Retina (tissue), 1 donor: ENCODE measurements around the gene MEI1.
A peak's percentile ranks its signal among the peaks of the same experiment; 100 is the strongest.

ENCODE experiments used
- DNase-seq: peaks from one replicate; pipeline ENCODE4 v3.0.0-alpha.2; 2016

Gene MEI1

GRCh38 chr22:41746567-41747400, 47.5 kb downstream of the MEI1 start:
- DNase-seq = peak; percentile 71

GRCh38 chr22:41752011-41752970, 53.0 kb downstream of the MEI1 start:
- no peak for DNase-seq

GRCh38 chr22:41753984-41754383, 54.7 kb downstream of the MEI1 start:
- no peak for DNase-seq

- no peak for DNase-seq
These were observed 58.2 kb downstream of the MEI1 start for GRCh38 chr22:41757502-41757901.

GRCh38 chr22:41758231-41758630, 58.9 kb downstream of the MEI1 start:
- DNase-seq = no peak

GRCh38 chr22:41762980-41763779, 63.9 kb downstream of the MEI1 start:
- peak; percentile 36 for DNase-seq

- DNase-seq = no peak
These were observed 67.2 kb downstream of the MEI1 start for GRCh38 chr22:41766476-41766875.

- DNase-seq = no peak
These were observed 69.1 kb downstream of the MEI1 start for GRCh38 chr22:41768430-41768829.

- no peak for DNase-seq
These were observed 71.6 kb downstream of the MEI1 start for GRCh38 chr22:41770715-41771468.

GRCh38 chr22:41772198-41772597, 72.9 kb downstream of the MEI1 start:
- no peak for DNase-seq

GRCh38 chr22:41772645-41773044, 73.3 kb downstream of the MEI1 start:
- DNase-seq = no peak

GRCh38 chr22:41775338-41775737, 76.0 kb downstream of the MEI1 start:
- DNase-seq = no peak

- DNase-seq = no peak
These were observed 76.7 kb downstream of the MEI1 start for GRCh38 chr22:41775976-41776375.

GRCh38 chr22:41776381-41776780, 77.1 kb downstream of the MEI1 start:
- no peak for DNase-seq

- no peak for DNase-seq
These were observed 78.6 kb downstream of the MEI1 start for GRCh38 chr22:41777749-41778425.

GRCh38 chr22:41779929-41780505, 80.7 kb downstream of the MEI1 start:
- DNase-seq = no peak

- DNase-seq = peak; percentile 58
These were observed 81.6 kb downstream of the MEI1 start for GRCh38 chr22:41780746-41781505.

- DNase-seq = no peak
These were observed 82.2 kb downstream of the MEI1 start for GRCh38 chr22:41781507-41781906.

GRCh38 chr22:41782316-41782715, 83.0 kb downstream of the MEI1 start:
- DNase-seq = no peak

- DNase-seq = no peak
These were observed 83.4 kb downstream of the MEI1 start for GRCh38 chr22:41782751-41783150.
